ENCODE data around the gene FGD3.
A peak's percentile ranks its signal among the peaks of the same experiment; 100 is the strongest.
"Not testable (repeated sequence)": the region's sequence is repeated elsewhere in the genome, so short reads cannot be mapped to it uniquely, and the experiment has no call there.

FGD3 gene

GRCh38 chr9:92947268-92948037 is at the start of gene FGD3:
TSS of gene FGD3 (plus strand) at chr9:92947523. CDS start at chr9:92976257, 28,734 bp downstream.
- Histone ChIP-seq H3F3A (ENCODE audit: insufficient read depth, low read length) (no peaks in the 10 kb centered on the region), H3K9me3 (replicated peaks; ENCODE audit: insufficient read depth, low read length) (no peaks in the 10 kb centered on the region), H3K36me3 (replicated peaks; ENCODE audit: insufficient read depth, low read length) (no peaks in the 10 kb centered on the region), H3K27ac (ENCODE audit: low read length) (no peak within 1 kb of the TSS), H2AFZ (ENCODE audit: low read length) (peak within 1 kb of the TSS; percentile 30), H3K27me3 (replicated peaks; ENCODE audit: insufficient read depth, low read length) (no peaks in the 10 kb centered on the region), H3K9ac (ENCODE audit: low read length) (peak within 1 kb of the TSS; percentile 29; the same call in 1 of the 2 replicates), H3K4me1 (ENCODE audit: low read length) (no peaks in the 10 kb centered on the region), H3K4me3 (ENCODE audit: low read length) (peak within 1 kb of the TSS; percentile 41), H4K20me1 (ENCODE audit: insufficient read depth, low read length) (no peaks in the 10 kb centered on the region), H3K9me2 (replicated peaks; ENCODE audit: insufficient read depth, low read length) (no peaks in the 10 kb centered on the region), H3K4me2 (ENCODE audit: low read depth, low read length) (peak within 1 kb of the TSS; percentile 50), H3K79me2 (ENCODE audit: low read length) (no peaks in the 10 kb centered on the region)
- DNase-seq = no peak
- TF ChIP-seq EZH2 (optimal IDR thresholded peaks at IDR 0.05; ENCODE audit: low read depth, low read length) (no peak), EZH2phosphoT487 (IDR thresholded peaks at IDR 0.05; ENCODE audit: low read length) (no peak)

GRCh38 chr9:92905137-92905536 is 42.2 kb upstream of the FGD3 start:
- H3F3A ChIP-seq (ENCODE audit: insufficient read depth, low read length); H3K36me3 ChIP-seq (replicated peaks; ENCODE audit: insufficient read depth, low read length); DNase-seq; H3K79me2 ChIP-seq (ENCODE audit: low read length); H2AFZ ChIP-seq (ENCODE audit: low read length); H3K4me2 ChIP-seq (ENCODE audit: low read depth, low read length); H3K9me3 ChIP-seq (replicated peaks; ENCODE audit: insufficient read depth, low read length); H4K20me1 ChIP-seq (ENCODE audit: insufficient read depth, low read length); H3K9ac ChIP-seq (ENCODE audit: low read length); H3K27ac ChIP-seq (ENCODE audit: low read length); H3K4me1 ChIP-seq (ENCODE audit: low read length); H3K27me3 ChIP-seq (replicated peaks; ENCODE audit: insufficient read depth, low read length); H3K9me2 ChIP-seq (replicated peaks; ENCODE audit: insufficient read depth, low read length); H3K4me3 ChIP-seq (ENCODE audit: low read length): not testable (repeated sequence)

- H3F3A ChIP-seq (ENCODE audit: insufficient read depth, low read length) = no peaks in the 10 kb centered on the region
- no peak overlapping the region for H3K4me3 ChIP-seq (ENCODE audit: low read length)
- H2AFZ ChIP-seq (ENCODE audit: low read length) = no peak overlapping the region
- no peak for DNase-seq
- no peaks in the 10 kb centered on the region for H3K79me2 ChIP-seq (ENCODE audit: low read length)
- H3K36me3 ChIP-seq (replicated peaks; ENCODE audit: insufficient read depth, low read length) = no peaks in the 10 kb centered on the region
- no peaks in the 10 kb centered on the region for H3K27me3 ChIP-seq (replicated peaks; ENCODE audit: insufficient read depth, low read length)
- H3K9me2 ChIP-seq (replicated peaks; ENCODE audit: insufficient read depth, low read length) = no peaks in the 10 kb centered on the region
- no peak overlapping the region for H3K27ac ChIP-seq (ENCODE audit: low read length)
- no peak overlapping the region for H3K9ac ChIP-seq (ENCODE audit: low read length)
- H3K4me1 ChIP-seq (ENCODE audit: low read length) = peaks cover 4% of the 10 kb centered on the region; the same call in 1 of the 2 replicates
- no peak overlapping the region for H3K4me2 ChIP-seq (ENCODE audit: low read depth, low read length)
- no peaks in the 10 kb centered on the region for H3K9me3 ChIP-seq (replicated peaks; ENCODE audit: insufficient read depth, low read length)
- TF ChIP-seq EZH2 (optimal IDR thresholded peaks at IDR 0.05; ENCODE audit: low read depth, low read length) = no peak
- no peak for TF ChIP-seq EZH2phosphoT487 (IDR thresholded peaks at IDR 0.05; ENCODE audit: low read length)
- TF ChIP-seq CTCF (IDR thresholded peaks at IDR 0.05; ENCODE audit: low read length) = no peak
- no peaks in the 10 kb centered on the region for H4K20me1 ChIP-seq (ENCODE audit: insufficient read depth, low read length)
These were observed 35.5 kb upstream of the FGD3 start for GRCh38 chr9:92911511-92912475.

- Histone ChIP-seq H3K79me2 (ENCODE audit: low read length) (no peaks in the 10 kb centered on the region), H3K9me2 (replicated peaks; ENCODE audit: insufficient read depth, low read length) (no peaks in the 10 kb centered on the region), H3K27me3 (replicated peaks; ENCODE audit: insufficient read depth, low read length) (no peaks in the 10 kb centered on the region), H3K36me3 (replicated peaks; ENCODE audit: insufficient read depth, low read length) (no peaks in the 10 kb centered on the region), H3K4me2 (ENCODE audit: low read depth, low read length) (no peak overlapping the region), H3K4me3 (ENCODE audit: low read length) (no peak overlapping the region), H2AFZ (ENCODE audit: low read length) (no peak overlapping the region), H3K9ac (ENCODE audit: low read length) (no peak overlapping the region), H3K4me1 (ENCODE audit: low read length) (no peaks in the 10 kb centered on the region), H3F3A (ENCODE audit: insufficient read depth, low read length) (no peaks in the 10 kb centered on the region), H4K20me1 (ENCODE audit: insufficient read depth, low read length) (no peaks in the 10 kb centered on the region), H3K27ac (ENCODE audit: low read length) (no peak overlapping the region), H3K9me3 (replicated peaks; ENCODE audit: insufficient read depth, low read length) (no peaks in the 10 kb centered on the region)
- TF ChIP-seq EZH2phosphoT487 (IDR thresholded peaks at IDR 0.05; ENCODE audit: low read length) = no peak
- no peak for TF ChIP-seq CTCF (IDR thresholded peaks at IDR 0.05; ENCODE audit: low read length)
- no peak for TF ChIP-seq EZH2 (optimal IDR thresholded peaks at IDR 0.05; ENCODE audit: low read depth, low read length)
- no peak for DNase-seq
These were observed 30.0 kb upstream of the FGD3 start for GRCh38 chr9:92917176-92917800.
